K562 (cell line): Measurements from ENCODE around the gene ARMC12.

Experiments
- BMI1 ChIP-seq: fragments of 150-350 bp; IDR thresholded peaks from 2 replicates; pipeline ENCODE4 v1.6.1; 2014; ENCODE audit warnings: low read length
- POLR2A ChIP-seq: fragments of 450-650 bp; conservative IDR thresholded peaks from 2 replicates; pipeline ENCODE4 v1.6.1; 2016
- TF ChIP-seq, protein P1 (sequence below): fragments of 450-650 bp; formaldehyde crosslinking; IDR thresholded peaks from 2 replicates; pipeline ENCODE4 v1.4.0; 2020; ENCODE audit warnings: mild to moderate bottlenecking, moderate library complexity
- TF ChIP-seq, protein P2 (sequence below): fragments of 250-450 bp; sonication (Bioruptor Pico); IDR thresholded peaks from 2 replicates; pipeline ENCODE4 v1.5.0; 2020; ENCODE audit warnings: mild to moderate bottlenecking, borderline replicate concordance
- TF ChIP-seq, protein P3 (sequence below): fragments of 450-650 bp; IDR thresholded peaks from 2 replicates; pipeline ENCODE4 v1.6.1; 2018; ENCODE audit not compliant: partially characterized antibody

DNA sequence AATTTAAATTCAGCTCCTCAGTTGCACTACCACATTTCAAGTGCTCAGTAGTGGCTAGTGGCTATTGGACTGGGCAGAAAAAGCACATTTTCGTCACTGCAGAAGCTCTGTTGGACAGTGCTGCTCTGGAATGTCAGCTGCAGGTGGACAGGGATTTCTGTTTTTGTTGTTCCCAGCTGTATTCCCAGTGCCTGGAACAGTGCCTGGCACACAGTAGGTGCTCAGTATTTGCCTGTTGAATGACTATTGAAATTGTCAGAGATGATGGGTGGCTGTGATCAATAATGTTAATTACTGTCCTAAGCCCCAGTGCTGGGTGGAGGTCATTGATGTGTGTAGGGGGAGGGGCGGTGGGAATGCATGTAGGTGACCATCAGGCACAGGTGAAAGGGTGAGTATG lies 49.4 kb downstream of the ARMC12 start:
- TF ChIP-seq POLR2A = no peak
- TF ChIP-seq, protein P1, sequence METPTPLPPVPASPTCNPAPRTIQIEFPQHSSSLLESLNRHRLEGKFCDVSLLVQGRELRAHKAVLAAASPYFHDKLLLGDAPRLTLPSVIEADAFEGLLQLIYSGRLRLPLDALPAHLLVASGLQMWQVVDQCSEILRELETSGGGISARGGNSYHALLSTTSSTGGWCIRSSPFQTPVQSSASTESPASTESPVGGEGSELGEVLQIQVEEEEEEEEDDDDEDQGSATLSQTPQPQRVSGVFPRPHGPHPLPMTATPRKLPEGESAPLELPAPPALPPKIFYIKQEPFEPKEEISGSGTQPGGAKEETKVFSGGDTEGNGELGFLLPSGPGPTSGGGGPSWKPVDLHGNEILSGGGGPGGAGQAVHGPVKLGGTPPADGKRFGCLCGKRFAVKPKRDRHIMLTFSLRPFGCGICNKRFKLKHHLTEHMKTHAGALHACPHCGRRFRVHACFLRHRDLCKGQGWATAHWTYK = no peak
- TF ChIP-seq, protein P2, sequence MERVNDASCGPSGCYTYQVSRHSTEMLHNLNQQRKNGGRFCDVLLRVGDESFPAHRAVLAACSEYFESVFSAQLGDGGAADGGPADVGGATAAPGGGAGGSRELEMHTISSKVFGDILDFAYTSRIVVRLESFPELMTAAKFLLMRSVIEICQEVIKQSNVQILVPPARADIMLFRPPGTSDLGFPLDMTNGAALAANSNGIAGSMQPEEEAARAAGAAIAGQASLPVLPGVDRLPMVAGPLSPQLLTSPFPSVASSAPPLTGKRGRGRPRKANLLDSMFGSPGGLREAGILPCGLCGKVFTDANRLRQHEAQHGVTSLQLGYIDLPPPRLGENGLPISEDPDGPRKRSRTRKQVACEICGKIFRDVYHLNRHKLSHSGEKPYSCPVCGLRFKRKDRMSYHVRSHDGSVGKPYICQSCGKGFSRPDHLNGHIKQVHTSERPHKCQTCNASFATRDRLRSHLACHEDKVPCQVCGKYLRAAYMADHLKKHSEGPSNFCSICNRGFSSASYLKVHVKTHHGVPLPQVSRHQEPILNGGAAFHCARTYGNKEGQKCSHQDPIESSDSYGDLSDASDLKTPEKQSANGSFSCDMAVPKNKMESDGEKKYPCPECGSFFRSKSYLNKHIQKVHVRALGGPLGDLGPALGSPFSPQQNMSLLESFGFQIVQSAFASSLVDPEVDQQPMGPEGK = no peak
- TF ChIP-seq, protein P3, sequence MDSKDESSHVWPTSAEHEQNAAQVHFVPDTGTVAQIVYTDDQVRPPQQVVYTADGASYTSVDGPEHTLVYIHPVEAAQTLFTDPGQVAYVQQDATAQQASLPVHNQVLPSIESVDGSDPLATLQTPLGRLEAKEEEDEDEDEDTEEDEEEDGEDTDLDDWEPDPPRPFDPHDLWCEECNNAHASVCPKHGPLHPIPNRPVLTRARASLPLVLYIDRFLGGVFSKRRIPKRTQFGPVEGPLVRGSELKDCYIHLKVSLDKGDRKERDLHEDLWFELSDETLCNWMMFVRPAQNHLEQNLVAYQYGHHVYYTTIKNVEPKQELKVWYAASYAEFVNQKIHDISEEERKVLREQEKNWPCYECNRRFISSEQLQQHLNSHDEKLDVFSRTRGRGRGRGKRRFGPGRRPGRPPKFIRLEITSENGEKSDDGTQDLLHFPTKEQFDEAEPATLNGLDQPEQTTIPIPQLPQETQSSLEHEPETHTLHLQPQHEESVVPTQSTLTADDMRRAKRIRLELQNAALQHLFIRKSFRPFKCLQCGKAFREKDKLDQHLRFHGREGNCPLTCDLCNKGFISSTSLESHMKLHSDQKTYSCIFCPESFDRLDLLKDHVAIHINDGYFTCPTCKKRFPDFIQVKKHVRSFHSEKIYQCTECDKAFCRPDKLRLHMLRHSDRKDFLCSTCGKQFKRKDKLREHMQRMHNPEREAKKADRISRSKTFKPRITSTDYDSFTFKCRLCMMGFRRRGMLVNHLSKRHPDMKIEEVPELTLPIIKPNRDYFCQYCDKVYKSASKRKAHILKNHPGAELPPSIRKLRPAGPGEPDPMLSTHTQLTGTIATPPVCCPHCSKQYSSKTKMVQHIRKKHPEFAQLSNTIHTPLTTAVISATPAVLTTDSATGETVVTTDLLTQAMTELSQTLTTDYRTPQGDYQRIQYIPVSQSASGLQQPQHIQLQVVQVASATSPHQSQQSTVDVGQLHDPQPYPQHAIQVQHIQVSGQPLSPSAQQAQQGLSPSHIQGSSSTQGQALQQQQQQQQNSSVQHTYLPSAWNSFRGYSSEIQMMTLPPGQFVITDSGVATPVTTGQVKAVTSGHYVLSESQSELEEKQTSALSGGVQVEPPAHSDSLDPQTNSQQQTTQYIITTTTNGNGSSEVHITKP = no peak
- TF ChIP-seq BMI1 = no peak
